Lower leg skin (tissue), 4 donors: ENCODE results near the gene FAM234A. TPM values are rescaled to one million over a fixed set of nuclear protein-coding genes. Genes with fewer than 3 reads are reported as not detected.

Source experiments
- DNase-seq, 2 donors: peaks; one replicate each; pipeline ENCODE4 v3.0.0-alpha.2; 2019; ENCODE audit warnings: low spot score in 2 of 2
- H3K4me3 ChIP-seq: fragments of 200-600 bp; sonication (generic); 2 replicates; pipeline ENCODE4 v1.5.1; 2017; ENCODE audit warnings: mild to moderate bottlenecking, low read depth; ENCODE audit not compliant: poor library complexity, severe bottlenecking
- POLR2A ChIP-seq, 2 donors: fragments of 450-650 bp; IDR thresholded peaks; one replicate each; pipeline ENCODE4 v1.6.1; 2016 to 2017; ENCODE audit warnings: antibody characterized with exemption in 2 of 2, mild to moderate bottlenecking in 1 of 2, moderate library complexity in 1 of 2
- WGBS, 2 donors: methylation state at CpG; one replicate each; pipeline ENCODE4 v1.1.5; 2018; 5-methylcytosine and 5-hydroxymethylcytosine counted together
- intact Hi-C: fragments of 100-400 bp; cut with DNase I; formaldehyde crosslinking; loops from one replicate; pipeline ENCODE4 v1.15.0; 2023; ENCODE audit warnings: low total_unique reads
- total RNA-seq, 4 donors: library from RNA; depleted of rRNA; stranded (reverse); fragments of >200 nt; gene quantifications; one replicate each; pipeline ENCODE4 v1.1.0, GENCODE V29; 2016
- TF ChIP-seq, protein P1 (sequence below), 3 donors: fragments of 450-650 bp; IDR thresholded peaks; one replicate each; pipeline ENCODE4 v1.5.1; 2016; ENCODE audit warnings: antibody characterized with exemption in 3 of 3, mild to moderate bottlenecking in 3 of 3, moderate library complexity in 2 of 3

FAM234A gene
- total RNA-seq, 4 donors from 2014 or later = 61.4 to 123 (median 110) TPM

DNA sequence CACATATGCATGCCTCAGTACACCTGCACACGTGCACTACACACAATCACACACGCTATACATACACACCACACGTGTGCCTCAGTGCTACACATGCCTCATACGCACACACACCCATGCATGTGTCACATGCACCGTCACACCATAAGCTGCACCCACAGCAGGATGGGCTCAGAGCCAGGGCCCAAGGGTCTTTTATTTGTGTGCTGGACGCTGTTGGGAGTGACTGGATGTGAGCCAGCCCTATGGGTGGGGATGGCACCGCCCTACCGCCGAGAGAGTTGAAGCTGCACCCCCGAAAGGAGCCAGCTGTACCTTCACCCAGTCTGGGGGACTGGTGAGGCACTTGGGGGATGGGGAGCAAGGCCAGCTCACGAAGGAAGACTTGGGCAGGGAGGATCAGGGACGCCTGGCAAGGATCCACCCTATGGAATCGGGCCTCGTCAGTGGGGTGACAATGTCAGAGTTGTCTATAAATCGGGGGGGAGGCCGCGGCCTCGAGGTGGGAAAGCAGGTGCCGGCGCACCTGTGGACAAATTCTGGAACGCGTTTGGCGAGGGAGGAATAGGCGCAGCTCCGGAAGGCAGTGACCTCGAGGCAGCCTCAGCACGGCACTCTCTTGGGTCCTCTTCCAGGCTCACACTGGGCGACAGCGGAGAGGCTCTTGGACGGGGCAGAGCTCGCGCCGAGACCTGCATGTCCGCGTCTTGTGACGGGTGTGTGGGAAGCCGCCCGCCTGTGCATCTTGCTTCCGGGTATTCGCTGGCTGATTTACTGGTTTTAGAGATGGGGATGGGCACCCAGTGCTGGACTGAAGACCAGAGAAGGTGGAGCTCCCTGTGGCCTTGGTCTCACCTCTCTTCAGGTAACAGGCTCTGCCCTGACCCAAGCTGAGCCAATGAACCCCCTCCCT is 33.8 kb downstream of the FAM234A start:
- intact Hi-C loops = no loop called here
- TF ChIP-seq, protein P1, sequence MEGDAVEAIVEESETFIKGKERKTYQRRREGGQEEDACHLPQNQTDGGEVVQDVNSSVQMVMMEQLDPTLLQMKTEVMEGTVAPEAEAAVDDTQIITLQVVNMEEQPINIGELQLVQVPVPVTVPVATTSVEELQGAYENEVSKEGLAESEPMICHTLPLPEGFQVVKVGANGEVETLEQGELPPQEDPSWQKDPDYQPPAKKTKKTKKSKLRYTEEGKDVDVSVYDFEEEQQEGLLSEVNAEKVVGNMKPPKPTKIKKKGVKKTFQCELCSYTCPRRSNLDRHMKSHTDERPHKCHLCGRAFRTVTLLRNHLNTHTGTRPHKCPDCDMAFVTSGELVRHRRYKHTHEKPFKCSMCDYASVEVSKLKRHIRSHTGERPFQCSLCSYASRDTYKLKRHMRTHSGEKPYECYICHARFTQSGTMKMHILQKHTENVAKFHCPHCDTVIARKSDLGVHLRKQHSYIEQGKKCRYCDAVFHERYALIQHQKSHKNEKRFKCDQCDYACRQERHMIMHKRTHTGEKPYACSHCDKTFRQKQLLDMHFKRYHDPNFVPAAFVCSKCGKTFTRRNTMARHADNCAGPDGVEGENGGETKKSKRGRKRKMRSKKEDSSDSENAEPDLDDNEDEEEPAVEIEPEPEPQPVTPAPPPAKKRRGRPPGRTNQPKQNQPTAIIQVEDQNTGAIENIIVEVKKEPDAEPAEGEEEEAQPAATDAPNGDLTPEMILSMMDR (IDR thresholded peaks at IDR 0.05) = no peak
- no peak for TF ChIP-seq POLR2A (IDR thresholded peaks at IDR 0.05)
- whole genome bisulfite sequencing, 2 donors = 42 to 47% methylated on average over 35 to 40 of the region's 40 CpGs
- no peak for DNase-seq
- no peak overlapping the region for H3K4me3 ChIP-seq

DNA sequence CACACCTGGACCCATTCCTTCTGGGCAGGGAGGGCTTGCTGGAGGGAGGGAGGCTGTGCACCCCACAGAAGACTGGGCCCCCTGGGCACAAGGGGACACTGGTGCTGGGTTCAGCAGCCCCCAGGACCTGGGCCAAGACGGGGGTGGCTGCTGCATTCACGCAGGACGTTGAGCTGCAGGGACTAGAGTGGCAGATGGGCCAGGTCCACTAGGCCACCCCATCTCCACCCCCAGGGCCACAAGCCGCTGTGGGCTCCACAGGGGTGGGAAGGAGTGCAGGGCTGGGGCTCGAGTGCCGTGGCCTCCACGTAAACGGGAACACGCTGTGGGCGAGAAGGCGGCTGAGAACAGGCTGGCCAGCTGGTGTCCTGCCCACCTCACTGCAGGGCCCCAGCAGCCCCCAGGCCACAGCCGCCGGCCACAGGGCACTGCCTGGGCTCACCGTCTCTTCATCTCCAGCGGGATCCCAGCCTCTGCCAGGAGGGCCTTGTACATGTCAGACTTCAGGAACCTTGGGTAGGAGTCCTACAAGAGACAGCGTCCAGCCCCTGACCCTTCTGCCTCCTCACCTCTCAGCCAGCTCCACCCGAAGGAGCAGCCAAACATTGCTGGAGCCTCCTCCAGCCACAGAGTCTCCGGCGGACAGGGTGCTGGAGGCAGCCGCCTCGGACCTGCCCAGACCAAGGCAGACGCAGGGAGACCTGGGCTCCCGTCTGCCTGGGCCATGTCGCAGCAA is 34.6 kb downstream of the FAM234A start:
- 84 to 85% methylated on average over 24 of the region's 24 CpGs for WGBS, 2 donors
- intact Hi-C loops = no loop called here
- no peak overlapping the region for H3K4me3 ChIP-seq
- DNase-seq = no peak
- TF ChIP-seq, protein P1 (IDR thresholded peaks at IDR 0.05) = no peak

DNA sequence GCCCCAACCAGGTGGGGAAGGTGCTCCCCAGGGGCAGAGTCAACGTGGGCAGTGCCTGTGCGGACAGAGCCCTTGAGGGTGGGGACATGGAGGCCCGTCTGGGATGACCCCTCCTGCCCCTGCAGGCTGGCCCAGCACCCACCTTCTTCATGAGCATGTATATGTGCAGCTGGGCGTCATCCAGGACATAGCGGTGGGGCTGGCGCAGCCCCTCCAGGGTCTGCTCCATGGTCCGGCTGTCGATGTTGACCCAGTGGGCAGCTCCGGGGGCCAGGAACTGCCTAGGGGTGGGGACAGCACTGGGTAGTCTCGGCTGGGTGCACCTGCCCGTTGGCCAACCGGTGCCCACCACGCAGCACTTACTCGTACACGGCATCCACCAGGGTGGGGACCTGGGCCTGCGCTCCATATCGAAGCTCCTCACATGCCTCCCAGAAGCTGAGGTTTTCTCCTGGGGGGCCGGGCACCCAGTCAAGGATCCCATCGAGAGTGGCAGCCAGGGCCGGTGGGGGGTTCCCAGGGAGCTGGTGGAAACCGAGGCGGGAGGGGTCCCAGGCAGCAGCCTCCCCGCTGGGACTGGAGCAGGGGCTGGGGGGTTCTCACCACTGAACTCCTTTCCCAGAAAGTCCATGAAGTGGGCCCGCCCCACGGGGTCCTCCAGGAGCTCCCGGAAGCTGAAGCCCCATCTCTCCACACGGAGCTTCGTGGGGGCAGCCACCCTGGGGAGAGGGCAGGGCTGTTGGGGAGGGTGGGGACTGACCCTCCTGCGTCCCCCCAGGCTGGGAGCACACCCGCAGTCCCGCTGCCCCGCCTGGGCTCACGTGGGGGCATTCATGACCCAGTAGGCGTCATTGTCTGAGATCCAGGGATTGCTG is 36.0 kb downstream of the FAM234A start:
- intact Hi-C loops = no loop called here
- no peak for DNase-seq
- 87 to 92% methylated on average over 19 to 26 of the region's 34 CpGs for WGBS, 2 donors
- H3K4me3 ChIP-seq = no peak overlapping the region
- TF ChIP-seq, protein P1 (IDR thresholded peaks at IDR 0.05) = no peak
- TF ChIP-seq POLR2A (IDR thresholded peaks at IDR 0.05) = no peak

DNA sequence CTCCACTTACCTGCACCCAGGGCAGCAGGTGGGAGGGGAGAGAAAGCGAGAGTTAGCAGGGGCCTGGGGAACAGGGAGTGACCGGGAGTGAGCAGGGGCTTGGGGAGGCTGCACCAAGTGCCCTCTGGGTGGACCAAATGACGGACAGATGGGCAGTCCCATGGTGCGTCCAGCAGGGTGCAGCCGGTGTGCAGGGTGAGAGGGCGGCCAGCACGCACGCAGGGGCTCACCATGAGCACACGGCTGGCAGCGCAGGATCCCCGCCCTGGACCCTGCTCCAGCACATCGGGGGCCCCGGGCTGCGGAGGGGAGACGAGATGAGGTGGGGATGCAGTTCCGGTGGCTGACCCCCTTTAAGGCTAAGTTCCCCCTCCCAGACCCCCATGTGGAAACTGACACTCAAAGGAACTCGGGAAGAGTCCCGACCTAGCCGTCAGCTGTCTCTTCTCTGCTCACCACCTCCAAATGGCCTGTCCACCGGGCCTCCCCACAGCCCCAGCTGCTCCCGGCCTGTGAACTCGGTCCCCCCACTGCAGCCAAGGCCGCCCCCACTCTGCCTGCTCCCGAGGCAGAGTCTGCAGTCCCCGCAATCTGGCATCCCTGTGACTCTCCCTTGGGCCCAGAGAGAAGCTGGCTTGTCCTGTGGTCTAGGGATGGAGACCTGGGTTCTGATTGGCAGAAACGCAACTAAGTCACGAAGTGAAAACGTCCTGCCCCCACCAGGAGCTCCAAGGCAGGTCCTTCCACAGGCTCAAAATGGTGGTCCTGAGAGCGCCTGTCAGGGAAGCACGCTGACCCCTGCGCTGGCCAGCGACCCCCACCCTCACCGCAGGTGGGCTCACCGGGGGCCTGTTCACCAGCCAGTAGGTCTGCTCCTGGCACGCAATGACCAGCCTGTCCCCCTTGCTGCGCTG is 38.3 kb downstream of the FAM234A start:
- 84 to 86% methylated on average over 32 to 36 of the region's 36 CpGs for WGBS, 2 donors
- intact Hi-C loops = no loop called here
- no peak overlapping the region for H3K4me3 ChIP-seq
- no peak for DNase-seq
- TF ChIP-seq, protein P1 (IDR thresholded peaks at IDR 0.05) = no peak
- TF ChIP-seq POLR2A (IDR thresholded peaks at IDR 0.05) = no peak
